GM23338 (cell line): ENCODE data around the gene TNFSF8. TPM values are rescaled to one million over a fixed set of nuclear protein-coding genes. Genes with fewer than 3 reads are reported as not detected.

Source experiments
- ATAC-seq: fragments of 200-7000 bp; cut with Tn5 transposase; 3 replicates; pipeline ENCODE4 v1.9.1; 2020
- DNase-seq: peaks from one replicate; pipeline ENCODE4 v3.0.0-alpha.2; 2015; ENCODE audit warnings: low spot score
- H2AFZ ChIP-seq: fragments of 200-600 bp; sonication (generic); 2 replicates; pipeline ENCODE4 v1.8.0; 2016; ENCODE audit warnings: antibody characterized with exemption, mild to moderate bottlenecking, moderate library complexity
- H3F3A ChIP-seq: fragments of 200-600 bp; sonication (generic); replicated peaks from 2 replicates; pipeline ENCODE4 v1.8.0; 2017; ENCODE audit warnings: antibody characterized with exemption, mixed run types, low read depth
- H3K27ac ChIP-seq: fragments of 200-600 bp; sonication (generic); 2 replicates; pipeline ENCODE4 v1.6.1; 2016; ENCODE audit warnings: low read depth
- H3K27me3 ChIP-seq: fragments of 200-600 bp; sonication (generic); 2 replicates; pipeline ENCODE4 v1.8.0; 2016; ENCODE audit warnings: mild to moderate bottlenecking, mixed run types, moderate library complexity; ENCODE audit not compliant: insufficient read depth
- H3K36me3 ChIP-seq: fragments of 200-600 bp; sonication (generic); 2 replicates; pipeline ENCODE4 v1.8.0; 2016; ENCODE audit warnings: mild to moderate bottlenecking; ENCODE audit not compliant: insufficient read depth
- H3K4me1 ChIP-seq: fragments of 200-600 bp; sonication (generic); 2 replicates; pipeline ENCODE4 v1.8.0; 2016; ENCODE audit warnings: mild to moderate bottlenecking, moderate library complexity; ENCODE audit not compliant: insufficient read depth
- H3K4me2 ChIP-seq: fragments of 200-600 bp; sonication (generic); 2 replicates; pipeline ENCODE4 v1.7.1; 2017; ENCODE audit warnings: mixed run types
- H3K4me3 ChIP-seq: fragments of 200-600 bp; sonication (generic); 2 replicates; pipeline ENCODE4 v1.6.1; 2016; ENCODE audit warnings: mixed run types
- H3K79me2 ChIP-seq: fragments of 200-600 bp; sonication (generic); replicated peaks from 2 replicates; pipeline ENCODE4 v1.8.0; 2017; ENCODE audit warnings: mild to moderate bottlenecking; ENCODE audit not compliant: insufficient read depth
- H3K9me2 ChIP-seq: fragments of 200-600 bp; sonication (generic); 2 replicates; pipeline ENCODE4 v1.8.0; 2017; ENCODE audit not compliant: insufficient read depth
- H4K20me1 ChIP-seq: fragments of 200-600 bp; sonication (generic); replicated peaks from 2 replicates; pipeline ENCODE4 v1.8.0; 2017; ENCODE audit warnings: mild to moderate bottlenecking; ENCODE audit not compliant: insufficient read depth
- H3K27ac Mint-ChIP-seq: 2 replicates; pipeline ENCODE4 v1.8.0; 2020; ENCODE audit warnings: inconsistent platforms, mild to moderate bottlenecking, moderate library complexity, mixed read lengths
- H3K27me3 Mint-ChIP-seq: 3 replicates; pipeline ENCODE4 v1.8.0; 2022; ENCODE audit warnings: low read depth, mild to moderate bottlenecking, moderate library complexity, mixed read lengths, inconsistent platforms; ENCODE audit not compliant: insufficient read depth, poor library complexity
- H3K36me3 Mint-ChIP-seq: 3 replicates; pipeline ENCODE4 v1.8.0; 2021; ENCODE audit warnings: low read depth, mild to moderate bottlenecking, inconsistent platforms, moderate library complexity, mixed read lengths
- H3K4me1 Mint-ChIP-seq: 3 replicates; pipeline ENCODE4 v1.8.0; 2020; ENCODE audit warnings: mild to moderate bottlenecking, inconsistent platforms, mixed read lengths
- H3K4me3 Mint-ChIP-seq: 3 replicates; pipeline ENCODE4 v1.8.0; 2021; ENCODE audit warnings: moderate library complexity, mild to moderate bottlenecking, inconsistent platforms, mixed read lengths
- H3K9me3 Mint-ChIP-seq: 3 replicates; pipeline ENCODE4 v1.8.0; 2020; ENCODE audit warnings: moderate library complexity, mild to moderate bottlenecking, inconsistent platforms, mixed read lengths
- CREB1 ChIP-seq: fragments of 250-450 bp; sonication (Bioruptor Pico); IDR thresholded peaks from 2 replicates; pipeline ENCODE4 v1.5.0; 2020; ENCODE audit warnings: low read depth, mild to moderate bottlenecking, moderate library complexity
- EZH2 ChIP-seq: fragments of 200-600 bp; sonication (generic); IDR thresholded peaks from one replicate; pipeline ENCODE4 v1.8.0; 2017; ENCODE audit warnings: antibody characterized with exemption, mild to moderate bottlenecking, low read depth; ENCODE audit not compliant: unreplicated experiment
- EZH2phosphoT487 ChIP-seq: fragments of 200-600 bp; sonication (generic); IDR thresholded peaks from one replicate; pipeline ENCODE4 v1.8.1; 2018; ENCODE audit warnings: antibody characterized with exemption; ENCODE audit not compliant: unreplicated experiment
- JUNB ChIP-seq: IDR thresholded peaks from one replicate; pipeline ENCODE4 v1.6.1; 2016; ENCODE audit warnings: antibody characterized with exemption; ENCODE audit not compliant: unreplicated experiment
- NANOG ChIP-seq: IDR thresholded peaks from 2 replicates; pipeline ENCODE4 v1.6.1; 2016; ENCODE audit warnings: antibody characterized with exemption, borderline replicate concordance
- POLR2AphosphoS5 ChIP-seq: IDR thresholded peaks from 2 replicates; pipeline ENCODE4 v1.6.1; 2016; ENCODE audit warnings: antibody characterized with exemption, low read depth
- STAT1 ChIP-seq: IDR thresholded peaks from one replicate; pipeline ENCODE4 v1.6.1; 2016; ENCODE audit warnings: antibody characterized with exemption; ENCODE audit not compliant: unreplicated experiment
- ZNF114 ChIP-seq: fragments of 250-450 bp; sonication (Bioruptor Pico); IDR thresholded peaks from 2 replicates; pipeline ENCODE4 v1.5.0; 2020; ENCODE audit warnings: mild to moderate bottlenecking, moderate library complexity
- polyA plus RNA-seq: library from polyadenylated mRNA; unstranded; fragments of >200 nt; fragmentation: Nextera tagmentation; extraction: Ambion mirVana; gene quantifications from 2 replicates; pipeline ENCODE4 v1.2.1, GENCODE V29; 2016
- total RNA-seq: library from RNA; depleted of rRNA; stranded (reverse); fragments of >200 nt; shearing (Covaris generic); gene quantifications from 2 replicates; pipeline ENCODE4 v1.2.3, GENCODE V29; 2014
- TF ChIP-seq, protein P1 (sequence below), 2 experiments: fragments of 200-600 bp in 1 of 2; sonication (generic) in 1 of 2; conservative IDR thresholded peaks; 2 replicates each; pipeline versions ENCODE4 v1.5.1 to v1.6.1; 2016 to 2017; ENCODE audit warnings: antibody characterized with exemption in 2 of 2, low read depth in 2 of 2, mild to moderate bottlenecking in 2 of 2, moderate library complexity in 1 of 2
- TF ChIP-seq, protein P2 (sequence below): IDR thresholded peaks from one replicate; pipeline ENCODE4 v1.6.1; 2018; ENCODE audit warnings: antibody characterized with exemption; ENCODE audit not compliant: unreplicated experiment
- TF ChIP-seq, protein P3 (sequence below): fragments of 250-450 bp; sonication (Bioruptor Pico); IDR thresholded peaks from 2 replicates; pipeline ENCODE4 v1.5.0; 2020; ENCODE audit warnings: mild to moderate bottlenecking, moderate library complexity

TNFSF8 gene
- total and polyA plus RNA-seq, 2 experiments from 2014 or later = not detected

- Mint-ChIP-seq H3K4me3 (no peak overlapping the region), H3K36me3 (no peaks in the 10 kb centered on the region), H3K27me3 (no peaks in the 10 kb centered on the region), H3K9me3 (no peaks in the 10 kb centered on the region), H3K4me1 (no peaks in the 10 kb centered on the region), H3K27ac (no peak overlapping the region)
- Histone ChIP-seq H3K4me2 (no peak overlapping the region), H3F3A (no peaks in the 10 kb centered on the region), H3K4me3 (no peak overlapping the region), H3K36me3 (no peaks in the 10 kb centered on the region), H4K20me1 (no peaks in the 10 kb centered on the region), H3K9me2 (no peaks in the 10 kb centered on the region), H2AFZ (no peak overlapping the region), H3K27ac (no peak overlapping the region), H3K79me2 (no peaks in the 10 kb centered on the region), H3K4me1 (no peaks in the 10 kb centered on the region), H3K27me3 (peaks cover 15% of the 10 kb centered on the region; the same call in 1 of the 2 replicates)
- TF ChIP-seq JUNB (no peak), STAT1 (no peak), POLR2AphosphoS5 (no peak), EZH2 (no peak), EZH2phosphoT487 (no peak), ZNF114 (CRISPR knock-in tag) (no peak), NANOG (no peak), CREB1 (CRISPR knock-in tag) (no peak)
- TF ChIP-seq, protein P1, sequence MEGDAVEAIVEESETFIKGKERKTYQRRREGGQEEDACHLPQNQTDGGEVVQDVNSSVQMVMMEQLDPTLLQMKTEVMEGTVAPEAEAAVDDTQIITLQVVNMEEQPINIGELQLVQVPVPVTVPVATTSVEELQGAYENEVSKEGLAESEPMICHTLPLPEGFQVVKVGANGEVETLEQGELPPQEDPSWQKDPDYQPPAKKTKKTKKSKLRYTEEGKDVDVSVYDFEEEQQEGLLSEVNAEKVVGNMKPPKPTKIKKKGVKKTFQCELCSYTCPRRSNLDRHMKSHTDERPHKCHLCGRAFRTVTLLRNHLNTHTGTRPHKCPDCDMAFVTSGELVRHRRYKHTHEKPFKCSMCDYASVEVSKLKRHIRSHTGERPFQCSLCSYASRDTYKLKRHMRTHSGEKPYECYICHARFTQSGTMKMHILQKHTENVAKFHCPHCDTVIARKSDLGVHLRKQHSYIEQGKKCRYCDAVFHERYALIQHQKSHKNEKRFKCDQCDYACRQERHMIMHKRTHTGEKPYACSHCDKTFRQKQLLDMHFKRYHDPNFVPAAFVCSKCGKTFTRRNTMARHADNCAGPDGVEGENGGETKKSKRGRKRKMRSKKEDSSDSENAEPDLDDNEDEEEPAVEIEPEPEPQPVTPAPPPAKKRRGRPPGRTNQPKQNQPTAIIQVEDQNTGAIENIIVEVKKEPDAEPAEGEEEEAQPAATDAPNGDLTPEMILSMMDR (conservative IDR thresholded peaks at IDR 0.05; ENCODE audit: low read depth in 2 of 2) = no peak
- TF ChIP-seq, protein P2, sequence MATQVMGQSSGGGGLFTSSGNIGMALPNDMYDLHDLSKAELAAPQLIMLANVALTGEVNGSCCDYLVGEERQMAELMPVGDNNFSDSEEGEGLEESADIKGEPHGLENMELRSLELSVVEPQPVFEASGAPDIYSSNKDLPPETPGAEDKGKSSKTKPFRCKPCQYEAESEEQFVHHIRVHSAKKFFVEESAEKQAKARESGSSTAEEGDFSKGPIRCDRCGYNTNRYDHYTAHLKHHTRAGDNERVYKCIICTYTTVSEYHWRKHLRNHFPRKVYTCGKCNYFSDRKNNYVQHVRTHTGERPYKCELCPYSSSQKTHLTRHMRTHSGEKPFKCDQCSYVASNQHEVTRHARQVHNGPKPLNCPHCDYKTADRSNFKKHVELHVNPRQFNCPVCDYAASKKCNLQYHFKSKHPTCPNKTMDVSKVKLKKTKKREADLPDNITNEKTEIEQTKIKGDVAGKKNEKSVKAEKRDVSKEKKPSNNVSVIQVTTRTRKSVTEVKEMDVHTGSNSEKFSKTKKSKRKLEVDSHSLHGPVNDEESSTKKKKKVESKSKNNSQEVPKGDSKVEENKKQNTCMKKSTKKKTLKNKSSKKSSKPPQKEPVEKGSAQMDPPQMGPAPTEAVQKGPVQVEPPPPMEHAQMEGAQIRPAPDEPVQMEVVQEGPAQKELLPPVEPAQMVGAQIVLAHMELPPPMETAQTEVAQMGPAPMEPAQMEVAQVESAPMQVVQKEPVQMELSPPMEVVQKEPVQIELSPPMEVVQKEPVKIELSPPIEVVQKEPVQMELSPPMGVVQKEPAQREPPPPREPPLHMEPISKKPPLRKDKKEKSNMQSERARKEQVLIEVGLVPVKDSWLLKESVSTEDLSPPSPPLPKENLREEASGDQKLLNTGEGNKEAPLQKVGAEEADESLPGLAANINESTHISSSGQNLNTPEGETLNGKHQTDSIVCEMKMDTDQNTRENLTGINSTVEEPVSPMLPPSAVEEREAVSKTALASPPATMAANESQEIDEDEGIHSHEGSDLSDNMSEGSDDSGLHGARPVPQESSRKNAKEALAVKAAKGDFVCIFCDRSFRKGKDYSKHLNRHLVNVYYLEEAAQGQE = no peak
- TF ChIP-seq, protein P3, sequence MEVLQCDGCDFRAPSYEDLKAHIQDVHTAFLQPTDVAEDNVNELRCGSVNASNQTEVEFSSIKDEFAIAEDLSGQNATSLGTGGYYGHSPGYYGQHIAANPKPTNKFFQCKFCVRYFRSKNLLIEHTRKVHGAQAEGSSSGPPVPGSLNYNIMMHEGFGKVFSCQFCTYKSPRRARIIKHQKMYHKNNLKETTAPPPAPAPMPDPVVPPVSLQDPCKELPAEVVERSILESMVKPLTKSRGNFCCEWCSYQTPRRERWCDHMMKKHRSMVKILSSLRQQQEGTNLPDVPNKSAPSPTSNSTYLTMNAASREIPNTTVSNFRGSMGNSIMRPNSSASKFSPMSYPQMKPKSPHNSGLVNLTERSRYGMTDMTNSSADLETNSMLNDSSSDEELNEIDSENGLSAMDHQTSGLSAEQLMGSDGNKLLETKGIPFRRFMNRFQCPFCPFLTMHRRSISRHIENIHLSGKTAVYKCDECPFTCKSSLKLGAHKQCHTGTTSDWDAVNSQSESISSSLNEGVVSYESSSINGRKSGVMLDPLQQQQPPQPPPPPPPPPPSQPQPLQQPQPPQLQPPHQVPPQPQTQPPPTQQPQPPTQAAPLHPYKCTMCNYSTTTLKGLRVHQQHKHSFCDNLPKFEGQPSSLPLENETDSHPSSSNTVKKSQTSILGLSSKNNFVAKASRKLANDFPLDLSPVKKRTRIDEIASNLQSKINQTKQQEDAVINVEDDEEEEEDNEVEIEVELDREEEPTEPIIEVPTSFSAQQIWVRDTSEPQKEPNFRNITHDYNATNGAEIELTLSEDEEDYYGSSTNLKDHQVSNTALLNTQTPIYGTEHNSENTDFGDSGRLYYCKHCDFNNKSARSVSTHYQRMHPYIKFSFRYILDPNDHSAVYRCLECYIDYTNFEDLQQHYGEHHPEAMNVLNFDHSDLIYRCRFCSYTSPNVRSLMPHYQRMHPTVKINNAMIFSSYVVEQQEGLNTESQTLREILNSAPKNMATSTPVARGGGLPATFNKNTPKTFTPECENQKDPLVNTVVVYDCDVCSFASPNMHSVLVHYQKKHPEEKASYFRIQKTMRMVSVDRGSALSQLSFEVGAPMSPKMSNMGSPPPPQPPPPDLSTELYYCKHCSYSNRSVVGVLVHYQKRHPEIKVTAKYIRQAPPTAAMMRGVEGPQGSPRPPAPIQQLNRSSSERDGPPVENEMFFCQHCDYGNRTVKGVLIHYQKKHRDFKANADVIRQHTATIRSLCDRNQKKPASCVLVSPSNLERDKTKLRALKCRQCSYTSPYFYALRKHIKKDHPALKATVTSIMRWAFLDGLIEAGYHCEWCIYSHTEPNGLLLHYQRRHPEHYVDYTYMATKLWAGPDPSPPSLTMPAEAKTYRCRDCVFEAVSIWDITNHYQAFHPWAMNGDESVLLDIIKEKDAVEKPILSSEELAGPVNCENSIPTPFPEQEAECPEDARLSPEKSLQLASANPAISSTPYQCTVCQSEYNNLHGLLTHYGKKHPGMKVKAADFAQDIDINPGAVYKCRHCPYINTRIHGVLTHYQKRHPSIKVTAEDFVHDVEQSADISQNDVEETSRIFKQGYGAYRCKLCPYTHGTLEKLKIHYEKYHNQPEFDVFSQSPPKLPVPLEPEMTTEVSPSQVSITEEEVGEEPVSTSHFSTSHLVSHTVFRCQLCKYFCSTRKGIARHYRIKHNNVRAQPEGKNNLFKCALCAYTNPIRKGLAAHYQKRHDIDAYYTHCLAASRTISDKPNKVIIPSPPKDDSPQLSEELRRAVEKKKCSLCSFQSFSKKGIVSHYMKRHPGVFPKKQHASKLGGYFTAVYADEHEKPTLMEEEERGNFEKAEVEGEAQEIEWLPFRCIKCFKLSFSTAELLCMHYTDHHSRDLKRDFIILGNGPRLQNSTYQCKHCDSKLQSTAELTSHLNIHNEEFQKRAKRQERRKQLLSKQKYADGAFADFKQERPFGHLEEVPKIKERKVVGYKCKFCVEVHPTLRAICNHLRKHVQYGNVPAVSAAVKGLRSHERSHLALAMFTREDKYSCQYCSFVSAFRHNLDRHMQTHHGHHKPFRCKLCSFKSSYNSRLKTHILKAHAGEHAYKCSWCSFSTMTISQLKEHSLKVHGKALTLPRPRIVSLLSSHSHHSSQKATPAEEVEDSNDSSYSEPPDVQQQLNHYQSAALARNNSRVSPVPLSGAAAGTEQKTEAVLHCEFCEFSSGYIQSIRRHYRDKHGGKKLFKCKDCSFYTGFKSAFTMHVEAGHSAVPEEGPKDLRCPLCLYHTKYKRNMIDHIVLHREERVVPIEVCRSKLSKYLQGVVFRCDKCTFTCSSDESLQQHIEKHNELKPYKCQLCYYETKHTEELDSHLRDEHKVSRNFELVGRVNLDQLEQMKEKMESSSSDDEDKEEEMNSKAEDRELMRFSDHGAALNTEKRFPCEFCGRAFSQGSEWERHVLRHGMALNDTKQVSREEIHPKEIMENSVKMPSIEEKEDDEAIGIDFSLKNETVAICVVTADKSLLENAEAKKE (CRISPR knock-in tag) = no peak
- ATAC-seq = no peak
- no peak for DNase-seq
These were observed 15.4 kb upstream of the TNFSF8 start for GRCh38 chr9:114945616-114946412.
